Keratinocyte (primary cell): Measurements from ENCODE around the gene PDE8A. TPM values are rescaled to one million over a fixed set of nuclear protein-coding genes. Genes with fewer than 3 reads are reported as not detected.

Source experiments
- DNase-seq: peaks from one replicate; pipeline ENCODE4 v3.0.0-alpha.2; 2011; ENCODE audit warnings: low read depth, missing footprints, low spot score
- FAIRE-seq: peaks from 2 replicates; lab custom pipeline; 2011; peaks lifted over from hg19 to GRCh38; lab: Jason Lieb, UNC
- H2AFZ ChIP-seq: 2 replicates; pipeline ENCODE4 v1.6.0; 2012; ENCODE audit warnings: low read length, control low read depth, inconsistent platforms; ENCODE audit not compliant: control insufficient read depth
- H3K27ac ChIP-seq: 2 replicates; pipeline ENCODE4 v1.5.1; 2011; ENCODE audit warnings: low read length; ENCODE audit not compliant: control insufficient read depth, insufficient read depth
- H3K27me3 ChIP-seq: 3 replicates; pipeline ENCODE4 v1.6.0; 2011; ENCODE audit warnings: low read length; ENCODE audit not compliant: control insufficient read depth, insufficient read depth; ENCODE audit errors: extremely low read depth
- H3K36me3 ChIP-seq, 2 experiments: 2 replicates in 1 of 2; 3 replicates in 1 of 2; pipeline ENCODE4 v1.5.1; 2011; ENCODE audit warnings: low read length in 2 of 2, mild to moderate bottlenecking in 1 of 2; ENCODE audit not compliant: control insufficient read depth in 2 of 2, insufficient read depth in 2 of 2; ENCODE audit errors: extremely low read depth in 1 of 2
- H3K4me1 ChIP-seq: 3 replicates; pipeline ENCODE4 v1.5.1; 2011; ENCODE audit warnings: low read length; ENCODE audit not compliant: control insufficient read depth, insufficient read depth; ENCODE audit errors: extremely low read depth
- H3K4me2 ChIP-seq: 3 replicates; pipeline ENCODE4 v1.6.0; 2011; ENCODE audit warnings: low read depth, low read length; ENCODE audit not compliant: control insufficient read depth, insufficient read depth; ENCODE audit errors: extremely low read depth
- H3K4me3 ChIP-seq, 3 experiments: fragments of 200-600 bp in 1 of 3; sonication (generic) in 1 of 3; 2 replicates in 2 of 3; 3 replicates in 1 of 3; pipeline ENCODE4 v1.5.1; 2011 to 2016; ENCODE audit warnings: low read length in 3 of 3, mild to moderate bottlenecking in 3 of 3, control low read depth in 2 of 3, inconsistent platforms in 1 of 3, low read depth in 1 of 3, mixed read lengths in 1 of 3, mixed run types in 1 of 3, moderate library complexity in 1 of 3; ENCODE audit not compliant: control insufficient read depth in 2 of 3, insufficient read depth in 2 of 3; ENCODE audit errors: extremely low read depth in 1 of 3
- H3K79me2 ChIP-seq: 2 replicates; pipeline ENCODE4 v1.6.0; 2012; ENCODE audit warnings: low read length; ENCODE audit not compliant: control insufficient read depth, insufficient read depth
- H3K9ac ChIP-seq: 3 replicates; pipeline ENCODE4 v1.6.0; 2011; ENCODE audit warnings: low read length; ENCODE audit not compliant: control insufficient read depth, insufficient read depth; ENCODE audit errors: extremely low read depth
- H3K9me1 ChIP-seq: 3 replicates; pipeline ENCODE4 v1.6.0; 2011; ENCODE audit warnings: low read length; ENCODE audit not compliant: control insufficient read depth, insufficient read depth; ENCODE audit errors: extremely low read depth
- H3K9me3 ChIP-seq: 2 replicates; pipeline ENCODE4 v1.5.1; 2012; ENCODE audit warnings: low read depth, low read length; ENCODE audit not compliant: control insufficient read depth
- H4K20me1 ChIP-seq: 3 replicates; pipeline ENCODE4 v1.6.0; 2011; ENCODE audit warnings: low read length; ENCODE audit not compliant: control insufficient read depth, insufficient read depth; ENCODE audit errors: extremely low read depth
- EZH2 ChIP-seq: IDR thresholded peaks from one replicate; pipeline ENCODE4 v1.6.1; 2012; ENCODE audit warnings: inconsistent platforms, mild to moderate bottlenecking, low read length, moderate library complexity
- dilution Hi-C: fragments of 300-500 bp; cut with MboI; formaldehyde crosslinking; loops from one replicate; pipeline ENCODE4 v1.7.0; 2020; ENCODE audit warnings: low sequenced_read_pairs; ENCODE audit not compliant: extremely low pct_ligation_motif_present
- polyA plus RNA-seq, 5 experiments: library from polyadenylated mRNA; depleted of rRNA in 3 of 5; stranded (reverse) in 3 of 5; stranded (forward) in 1 of 5; unstranded in 1 of 5; fragments of >200 nt; gene quantifications; 1 replicate in 1 of 5; 2 replicates in 3 of 5; 3 replicates in 1 of 5; pipeline versions ENCODE4 v1.2.1 to v1.2.3, GENCODE V29; 2011 to 2012; ENCODE audit warnings: missing spikeins in 2 of 5, low read depth in 1 of 5, low replicate concordance in 1 of 5
- TF ChIP-seq, protein P1 (sequence below), 3 experiments: IDR thresholded peaks in 1 of 3; conservative IDR thresholded peaks in 1 of 3; optimal IDR thresholded peaks in 1 of 3; 2 replicates in 2 of 3; 3 replicates in 1 of 3; pipeline versions ENCODE3 to v1.5.1; 2011; ENCODE audit warnings: low read length in 3 of 3, mild to moderate bottlenecking in 3 of 3, moderate library complexity in 2 of 3, control low read depth in 1 of 3, inconsistent platforms in 1 of 3; ENCODE audit not compliant: insufficient read depth in 2 of 3; ENCODE audit errors: extremely low read depth in 1 of 3

PDE8A gene
- polyA plus RNA-seq, 1 donor (not counting 4 experiments of a cell fraction or from before 2014, with no cell fraction given) = 24.1 TPM

DNA sequence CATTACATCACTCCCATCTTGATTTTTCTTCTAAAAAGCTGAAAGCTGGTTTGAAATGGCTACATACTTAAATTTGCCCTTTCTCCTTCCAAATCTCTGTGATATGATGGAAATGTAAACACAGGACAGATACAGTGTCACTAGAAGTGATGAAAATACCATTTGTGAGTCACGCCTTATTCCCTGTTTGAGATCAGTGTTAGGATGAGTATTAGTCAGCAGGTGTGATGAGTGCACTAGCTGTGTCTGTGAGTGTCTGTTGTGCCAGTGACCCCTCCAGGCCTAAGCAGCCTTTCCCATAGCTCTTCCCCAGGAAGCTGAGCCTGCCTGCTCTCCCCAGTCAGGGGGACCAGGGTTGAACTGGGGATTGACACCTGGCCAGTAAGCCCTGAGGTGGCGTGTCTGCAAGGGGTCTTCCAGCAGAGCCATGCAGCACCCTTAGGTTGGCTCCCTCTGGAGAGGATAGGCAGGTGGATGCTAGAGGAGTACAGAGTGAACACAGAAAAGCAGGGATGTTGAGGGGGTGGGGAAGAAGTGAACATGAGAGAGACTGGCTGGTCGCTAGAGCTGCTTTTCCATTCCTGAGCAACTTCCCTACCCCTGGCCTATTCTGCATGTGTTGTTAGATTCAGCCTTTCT is 92.0 kb downstream of the PDE8A start:
- dilution Hi-C loops = no loop called here
- FAIRE-seq (no peak), DNase-seq (no peak)
- no peaks in the 10 kb centered on the region for H3K9me3 ChIP-seq
- TF ChIP-seq, protein P1, sequence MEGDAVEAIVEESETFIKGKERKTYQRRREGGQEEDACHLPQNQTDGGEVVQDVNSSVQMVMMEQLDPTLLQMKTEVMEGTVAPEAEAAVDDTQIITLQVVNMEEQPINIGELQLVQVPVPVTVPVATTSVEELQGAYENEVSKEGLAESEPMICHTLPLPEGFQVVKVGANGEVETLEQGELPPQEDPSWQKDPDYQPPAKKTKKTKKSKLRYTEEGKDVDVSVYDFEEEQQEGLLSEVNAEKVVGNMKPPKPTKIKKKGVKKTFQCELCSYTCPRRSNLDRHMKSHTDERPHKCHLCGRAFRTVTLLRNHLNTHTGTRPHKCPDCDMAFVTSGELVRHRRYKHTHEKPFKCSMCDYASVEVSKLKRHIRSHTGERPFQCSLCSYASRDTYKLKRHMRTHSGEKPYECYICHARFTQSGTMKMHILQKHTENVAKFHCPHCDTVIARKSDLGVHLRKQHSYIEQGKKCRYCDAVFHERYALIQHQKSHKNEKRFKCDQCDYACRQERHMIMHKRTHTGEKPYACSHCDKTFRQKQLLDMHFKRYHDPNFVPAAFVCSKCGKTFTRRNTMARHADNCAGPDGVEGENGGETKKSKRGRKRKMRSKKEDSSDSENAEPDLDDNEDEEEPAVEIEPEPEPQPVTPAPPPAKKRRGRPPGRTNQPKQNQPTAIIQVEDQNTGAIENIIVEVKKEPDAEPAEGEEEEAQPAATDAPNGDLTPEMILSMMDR (optimal IDR thresholded peaks at IDR 0.05 in 1 of 3, IDR thresholded peaks at IDR 0.05 in 1 of 3, conservative IDR thresholded peaks at IDR 0.05 in 1 of 3; ENCODE audit: extremely low read depth in 1 of 3, insufficient read depth in 2 of 3, low read length in 3 of 3) = peak in 1 of 3 experiments; percentile 7
- TF ChIP-seq EZH2 = no peak
- no peaks in the 10 kb centered on the region for H3K27me3 ChIP-seq
- H3K9me1 ChIP-seq = no peaks in the 10 kb centered on the region
- no peak overlapping the region for H3K27ac ChIP-seq
- H3K36me3 ChIP-seq = peaks cover 0 to 4% of the 10 kb centered on the region in 2 experiments
- H3K9ac ChIP-seq = no peak overlapping the region
- H3K4me2 ChIP-seq = no peak overlapping the region
- H2AFZ ChIP-seq = no peak overlapping the region
- no peaks in the 10 kb centered on the region for H3K79me2 ChIP-seq
- H3K4me3 ChIP-seq = no peak overlapping the region
- no peaks in the 10 kb centered on the region for H3K4me1 ChIP-seq
- H4K20me1 ChIP-seq = no peaks in the 10 kb centered on the region

DNA sequence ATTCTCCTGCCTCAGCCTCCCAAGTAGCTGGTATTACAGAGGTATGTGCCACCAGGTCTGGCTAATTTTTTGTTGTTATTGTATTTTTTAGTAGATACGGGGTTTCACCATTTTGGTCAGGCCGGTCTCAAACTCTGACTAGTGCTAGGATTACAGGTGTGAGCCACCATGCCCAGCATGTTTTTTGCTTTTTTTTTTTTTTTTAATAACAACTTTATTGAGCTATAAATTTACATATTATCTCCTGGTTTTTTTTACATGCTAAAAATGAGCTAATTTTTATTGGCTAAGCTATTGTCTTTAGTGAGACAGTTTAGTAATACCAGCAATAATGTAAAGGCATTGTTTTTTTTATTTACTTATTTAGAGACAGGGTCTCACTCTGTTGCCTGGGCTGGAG is 105.2 kb downstream of the PDE8A start:
- no peak overlapping the region for H3K4me2 ChIP-seq
- H3K9ac ChIP-seq = no peak overlapping the region
- no peak overlapping the region for H3K4me3 ChIP-seq
- H3K27me3 ChIP-seq = no peaks in the 10 kb centered on the region
- no peaks in the 10 kb centered on the region for H3K9me1 ChIP-seq
- no peak overlapping the region for H3K27ac ChIP-seq
- H3K4me1 ChIP-seq = no peaks in the 10 kb centered on the region
- FAIRE-seq (no peak), DNase-seq (no peak)
- no peak for TF ChIP-seq EZH2
- TF ChIP-seq, protein P1 (optimal IDR thresholded peaks at IDR 0.05 in 1 of 3, IDR thresholded peaks at IDR 0.05 in 1 of 3, conservative IDR thresholded peaks at IDR 0.05 in 1 of 3; ENCODE audit: extremely low read depth in 1 of 3, insufficient read depth in 2 of 3, low read length in 3 of 3) = no peak
- peaks cover 0 to 4% of the 10 kb centered on the region in 2 experiments for H3K36me3 ChIP-seq
- no peaks in the 10 kb centered on the region for H3K9me3 ChIP-seq
- H4K20me1 ChIP-seq = no peaks in the 10 kb centered on the region
- no peak overlapping the region for H2AFZ ChIP-seq
- no peaks in the 10 kb centered on the region for H3K79me2 ChIP-seq
- dilution Hi-C loops = no loop called here
